NB4 (cell line): Measurements from ENCODE around the gene MACO1.

Experiments
- POLR2A ChIP-seq: IDR thresholded peaks from 2 replicates; pipeline ENCODE4 v1.6.1; 2011; ENCODE audit warnings: mild to moderate bottlenecking; ENCODE audit not compliant: insufficient read length; ENCODE audit errors: extremely low read depth
- TF ChIP-seq, protein P1 (sequence below): IDR thresholded peaks from one replicate; pipeline ENCODE4 v1.5.1; 2012; ENCODE audit warnings: low read depth, low read length
- TF ChIP-seq, protein P2 (sequence below): IDR thresholded peaks from 2 replicates; pipeline ENCODE4 v1.6.1; 2011; ENCODE audit warnings: low read depth, low read length

- TF ChIP-seq, protein P1, sequence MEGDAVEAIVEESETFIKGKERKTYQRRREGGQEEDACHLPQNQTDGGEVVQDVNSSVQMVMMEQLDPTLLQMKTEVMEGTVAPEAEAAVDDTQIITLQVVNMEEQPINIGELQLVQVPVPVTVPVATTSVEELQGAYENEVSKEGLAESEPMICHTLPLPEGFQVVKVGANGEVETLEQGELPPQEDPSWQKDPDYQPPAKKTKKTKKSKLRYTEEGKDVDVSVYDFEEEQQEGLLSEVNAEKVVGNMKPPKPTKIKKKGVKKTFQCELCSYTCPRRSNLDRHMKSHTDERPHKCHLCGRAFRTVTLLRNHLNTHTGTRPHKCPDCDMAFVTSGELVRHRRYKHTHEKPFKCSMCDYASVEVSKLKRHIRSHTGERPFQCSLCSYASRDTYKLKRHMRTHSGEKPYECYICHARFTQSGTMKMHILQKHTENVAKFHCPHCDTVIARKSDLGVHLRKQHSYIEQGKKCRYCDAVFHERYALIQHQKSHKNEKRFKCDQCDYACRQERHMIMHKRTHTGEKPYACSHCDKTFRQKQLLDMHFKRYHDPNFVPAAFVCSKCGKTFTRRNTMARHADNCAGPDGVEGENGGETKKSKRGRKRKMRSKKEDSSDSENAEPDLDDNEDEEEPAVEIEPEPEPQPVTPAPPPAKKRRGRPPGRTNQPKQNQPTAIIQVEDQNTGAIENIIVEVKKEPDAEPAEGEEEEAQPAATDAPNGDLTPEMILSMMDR: no peak
- TF ChIP-seq, protein P2, sequence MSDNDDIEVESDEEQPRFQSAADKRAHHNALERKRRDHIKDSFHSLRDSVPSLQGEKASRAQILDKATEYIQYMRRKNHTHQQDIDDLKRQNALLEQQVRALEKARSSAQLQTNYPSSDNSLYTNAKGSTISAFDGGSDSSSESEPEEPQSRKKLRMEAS: no peak
- TF ChIP-seq POLR2A: no peak
These were observed 7.0 kb downstream of the MACO1 start for GRCh38 chr1:25437672-25438071.
